AG09309 (cell line): ENCODE data around the gene NCKAP1.

ENCODE experiments used
- DNase-seq: peaks from one replicate; pipeline ENCODE4 v3.0.0-alpha.2; 2010; ENCODE audit warnings: low read depth
- H3K4me3 ChIP-seq: 2 replicates; pipeline ENCODE4 v1.5.1; 2011; ENCODE audit warnings: mild to moderate bottlenecking, low read depth, low read length, moderate library complexity; ENCODE audit not compliant: control insufficient read depth
- CTCF ChIP-seq: IDR thresholded peaks from 2 replicates; pipeline ENCODE4 v1.5.1; 2011; ENCODE audit warnings: mild to moderate bottlenecking, low read depth, low read length, inconsistent platforms; ENCODE audit not compliant: insufficient read depth, control insufficient read depth; ENCODE audit errors: missing control alignments

The NCKAP1 gene

DNA sequence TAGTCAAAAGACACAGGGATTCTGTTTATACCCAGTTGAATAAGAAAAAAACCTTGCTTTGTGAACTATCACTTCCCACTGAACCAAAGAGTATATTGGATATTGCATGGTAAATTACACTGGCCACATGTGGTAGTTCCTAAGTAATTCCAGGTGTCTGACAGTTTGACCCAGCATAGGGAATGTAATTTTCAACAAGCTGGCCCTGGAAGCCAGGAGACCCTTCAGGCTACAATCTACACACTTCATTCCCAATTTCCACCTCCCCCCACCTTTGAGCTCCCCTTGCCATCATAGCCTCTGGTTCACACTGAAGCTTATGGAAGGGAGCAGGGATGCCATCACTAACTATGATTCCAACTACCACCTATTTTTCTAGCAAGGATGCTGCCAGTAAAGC is 174.6 kb downstream of the NCKAP1 start:
- no peak for DNase-seq
- H3K4me3 ChIP-seq: no peak overlapping the region
- no peak for TF ChIP-seq CTCF

GRCh38 chr2:182862091-182862490 is 176.2 kb downstream of the NCKAP1 start:
- no peak overlapping the region for H3K4me3 ChIP-seq
- DNase-seq: no peak
- no peak for TF ChIP-seq CTCF

GRCh38 chr2:182860858-182861257 is 177.4 kb downstream of the NCKAP1 start:
- H3K4me3 ChIP-seq: no peak overlapping the region
- DNase-seq: no peak
- no peak for TF ChIP-seq CTCF
